Subcutaneous abdominal adipose tissue (tissue), 5 donors: ENCODE data around the gene BACE2.
"Not testable (repeated sequence)": the region's sequence is repeated elsewhere in the genome, so short reads cannot be mapped to it uniquely, and the experiment has no call there.

Experiments used
- H3K27ac ChIP-seq: one replicate; pipeline ENCODE4 v1.7.0; 2013; ENCODE audit warnings: low read depth, mild to moderate bottlenecking, inconsistent platforms, low read length, moderate library complexity
- H3K27me3 ChIP-seq, 5 donors: one replicate each; pipeline ENCODE4 v1.7.0; 2013; ENCODE audit warnings: low read length in 5 of 5, inconsistent platforms in 1 of 5; ENCODE audit not compliant: control insufficient read depth in 5 of 5, insufficient read depth in 4 of 5
- H3K36me3 ChIP-seq, 5 donors: one replicate each; pipeline ENCODE4 v1.7.0; 2013; ENCODE audit warnings: low read length in 5 of 5; ENCODE audit not compliant: control insufficient read depth in 5 of 5, insufficient read depth in 5 of 5
- H3K4me1 ChIP-seq, 5 donors: one replicate each; pipeline ENCODE4 v1.7.0; 2013; ENCODE audit warnings: low read length in 5 of 5, mild to moderate bottlenecking in 3 of 5, moderate library complexity in 1 of 5; ENCODE audit not compliant: control insufficient read depth in 5 of 5, insufficient read depth in 5 of 5
- H3K4me3 ChIP-seq, 5 donors: one replicate each; pipeline ENCODE4 v1.7.0; 2013; ENCODE audit warnings: low read length in 5 of 5, low read depth in 1 of 5
- H3K9ac ChIP-seq, 5 donors: one replicate each; pipeline ENCODE4 v1.7.0; 2013; ENCODE audit warnings: low read length in 5 of 5, mild to moderate bottlenecking in 4 of 5, moderate library complexity in 3 of 5
- H3K9me3 ChIP-seq, 5 donors: one replicate each; pipeline ENCODE4 v1.7.0; 2013; ENCODE audit warnings: low read length in 5 of 5; ENCODE audit not compliant: control insufficient read depth in 5 of 5
- donor health status: healthy.
- donor health status: healthy.
- donor health status: healthy.
- donor health status: healthy.
- donor health status: healthy.

BACE2 gene

DNA sequence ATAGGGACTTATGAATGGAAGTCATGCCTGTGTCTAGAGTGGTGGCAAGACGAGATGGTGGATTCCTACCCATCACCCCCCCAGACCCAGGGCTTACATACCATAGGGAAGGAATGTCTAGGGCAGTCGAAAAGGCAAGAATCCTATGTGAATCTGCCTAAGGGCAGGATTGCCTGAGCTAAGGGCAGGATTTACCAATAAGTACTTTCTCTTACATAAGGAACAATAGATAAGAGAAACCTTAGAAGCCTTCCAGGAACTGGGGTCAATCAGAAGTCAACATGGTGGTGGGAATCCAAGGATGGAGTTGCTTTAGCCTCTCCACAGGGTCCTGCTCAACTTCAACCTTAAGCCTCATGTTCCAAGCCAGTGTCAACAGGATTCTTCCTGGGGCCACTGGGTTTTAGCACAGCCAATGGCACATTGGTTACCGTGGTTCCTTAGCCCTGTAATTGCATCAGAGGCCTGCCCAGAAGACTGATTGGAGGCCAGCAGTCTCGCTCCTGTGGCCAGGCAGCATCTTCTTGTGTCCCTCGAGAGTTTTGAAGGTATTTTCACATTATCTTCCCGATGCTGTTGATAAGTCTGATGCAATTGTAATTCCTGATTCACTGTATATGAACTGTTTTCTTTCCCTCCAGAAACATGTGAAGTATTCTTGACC is 20.7 kb downstream of the BACE2 start:
- Histone ChIP-seq H3K9me3 (peaks cover 3 to 9% (median 7%) of the 10 kb centered on the region in 5 donors), H3K4me3 (peak overlapping the region in 1 of 5 donors; percentile 16), H3K27me3 (no peaks in the 10 kb centered on the region), H3K27ac (no peak overlapping the region), H3K4me1 (peaks cover 0 to under 1% (median 0%) of the 10 kb centered on the region in 5 donors), H3K9ac (no peak overlapping the region), H3K36me3 (no peaks in the 10 kb centered on the region)

DNA sequence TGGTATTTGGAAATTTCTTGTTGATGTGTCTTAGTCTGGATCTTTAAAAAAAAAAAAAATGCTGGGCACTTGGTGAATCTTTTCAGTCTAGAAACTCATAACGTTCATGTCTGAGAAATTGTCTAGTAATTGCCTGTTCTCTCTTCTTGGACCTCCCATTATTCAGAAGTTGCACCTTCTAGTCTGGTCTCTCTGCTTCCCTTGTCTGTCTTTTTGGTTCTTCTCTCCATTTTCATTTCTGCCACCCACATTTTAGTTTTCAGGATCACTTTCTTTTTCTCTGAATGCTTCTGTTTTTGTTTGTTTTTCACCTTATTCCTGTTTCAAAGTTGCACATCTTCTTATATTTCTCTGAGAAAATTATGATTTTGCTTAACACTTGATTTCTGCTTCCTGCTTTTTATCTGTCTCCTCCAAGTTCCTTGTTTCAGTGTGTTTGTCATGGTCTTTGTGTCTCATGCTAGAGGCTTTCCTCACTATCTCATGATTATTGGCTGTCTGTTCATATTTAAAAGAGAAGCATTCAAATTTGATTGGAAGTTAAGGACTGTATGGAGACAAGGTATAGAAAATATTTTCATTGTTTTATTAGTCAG is 21.3 kb downstream of the BACE2 start:
- Histone ChIP-seq H3K4me3 (no peak overlapping the region), H3K27ac (no peak overlapping the region), H3K9ac (no peak overlapping the region), H3K36me3 (no peaks in the 10 kb centered on the region), H3K9me3 (peaks cover 3 to 9% (median 7%) of the 10 kb centered on the region in 5 donors), H3K27me3 (no peaks in the 10 kb centered on the region), H3K4me1 (no peaks in the 10 kb centered on the region)

DNA sequence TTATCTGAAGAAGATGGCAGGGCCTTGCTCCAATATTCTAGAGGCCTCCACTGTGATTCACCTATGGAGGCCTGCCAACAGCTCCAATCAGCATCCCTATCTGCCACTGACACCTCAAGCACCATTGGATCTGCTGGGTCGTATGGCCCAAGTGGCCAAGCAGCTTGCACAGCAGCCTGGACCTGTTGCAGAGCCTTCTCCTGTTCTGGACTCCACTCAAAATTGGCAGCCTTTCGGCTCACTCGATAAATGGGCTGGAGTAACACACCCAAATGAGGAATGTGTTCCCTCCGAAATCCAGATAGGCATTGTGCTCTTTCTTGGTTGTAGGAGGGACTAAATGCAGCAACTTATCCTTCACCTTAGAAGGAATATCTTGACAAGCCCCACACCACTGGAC is 24.6 kb downstream of the BACE2 start:
- not testable (repeated sequence) for H3K9ac ChIP-seq, H3K27ac ChIP-seq, H3K9me3 ChIP-seq, H3K27me3 ChIP-seq, H3K36me3 ChIP-seq, H3K4me3 ChIP-seq, H3K4me1 ChIP-seq

- Histone ChIP-seq H3K4me1 (no peaks in the 10 kb centered on the region), H3K27me3 (no peaks in the 10 kb centered on the region), H3K9ac (no peak overlapping the region), H3K27ac (no peak overlapping the region), H3K4me3 (no peak overlapping the region), H3K9me3 (no peaks in the 10 kb centered on the region), H3K36me3 (no peaks in the 10 kb centered on the region)
Observed at GRCh38 chr21:41195311-41195710, 27.4 kb downstream of the BACE2 start.

DNA sequence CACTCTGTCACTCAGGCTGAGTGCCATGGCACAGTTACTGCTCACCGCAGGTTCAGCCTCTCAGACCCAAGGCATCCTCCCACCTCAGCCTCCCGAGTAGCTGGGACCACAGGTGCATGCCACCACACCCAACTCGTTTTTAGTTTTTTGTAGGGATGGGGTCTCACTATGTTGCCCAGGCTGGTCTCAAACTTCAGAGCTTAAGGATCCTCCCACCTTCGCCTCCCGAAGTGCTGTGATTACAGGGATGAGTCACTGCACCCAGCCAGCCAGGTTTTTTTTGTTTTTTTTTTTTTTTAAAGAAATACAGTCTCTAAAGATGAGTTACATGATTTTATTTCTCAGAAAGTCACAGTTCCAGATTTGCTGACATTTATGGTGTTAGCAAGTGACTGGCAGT is 29.0 kb downstream of the BACE2 start:
- no peaks in the 10 kb centered on the region for H3K9me3 ChIP-seq
- no peak overlapping the region for H3K27ac ChIP-seq
- H3K27me3 ChIP-seq, result no peaks in the 10 kb centered on the region
- peaks cover 0 to 5% (median 0%) of the 10 kb centered on the region in 5 donors for H3K36me3 ChIP-seq
- no peaks in the 10 kb centered on the region for H3K4me1 ChIP-seq
- no peak overlapping the region for H3K4me3 ChIP-seq
- no peak overlapping the region for H3K9ac ChIP-seq

- no peaks in the 10 kb centered on the region for H3K4me1 ChIP-seq
- H3K4me3 ChIP-seq, result no peak overlapping the region
- H3K36me3 ChIP-seq, result peaks cover 0 to 5% (median 0%) of the 10 kb centered on the region in 5 donors
- H3K9me3 ChIP-seq, result no peaks in the 10 kb centered on the region
- no peaks in the 10 kb centered on the region for H3K27me3 ChIP-seq
- H3K27ac ChIP-seq, result no peak overlapping the region
- no peak overlapping the region for H3K9ac ChIP-seq
Observed at GRCh38 chr21:41197582-41197981, 29.6 kb downstream of the BACE2 start.

GRCh38 chr21:41198647-41199046 is 30.7 kb downstream of the BACE2 start:
- H3K36me3 ChIP-seq, H3K4me1 ChIP-seq, H3K9me3 ChIP-seq, H3K9ac ChIP-seq, H3K27me3 ChIP-seq, H3K4me3 ChIP-seq, H3K27ac ChIP-seq: not testable (repeated sequence)

DNA sequence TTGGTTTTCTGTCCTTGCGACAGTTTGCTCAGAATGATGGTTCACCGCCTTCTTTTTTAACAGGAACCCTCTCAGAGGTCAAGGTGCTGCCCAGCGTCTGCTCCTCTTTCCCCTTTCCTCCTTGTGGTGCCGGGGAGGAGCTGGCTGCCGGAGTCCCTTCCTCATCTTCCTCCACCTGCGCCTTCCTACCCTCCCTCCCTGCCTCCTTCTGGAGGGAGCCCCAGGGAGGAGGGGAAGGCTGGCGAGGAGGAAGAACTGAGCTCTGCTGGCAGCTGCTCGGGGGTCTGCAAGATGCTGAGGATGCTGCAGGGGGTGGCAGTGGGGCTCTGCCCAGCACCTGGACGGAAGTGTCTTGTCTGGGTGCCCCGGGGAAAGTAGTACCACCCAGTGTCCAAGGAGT is 31.2 kb downstream of the BACE2 start:
- Histone ChIP-seq H3K27ac (no peak overlapping the region), H3K9me3 (no peaks in the 10 kb centered on the region), H3K4me1 (no peaks in the 10 kb centered on the region)

DNA sequence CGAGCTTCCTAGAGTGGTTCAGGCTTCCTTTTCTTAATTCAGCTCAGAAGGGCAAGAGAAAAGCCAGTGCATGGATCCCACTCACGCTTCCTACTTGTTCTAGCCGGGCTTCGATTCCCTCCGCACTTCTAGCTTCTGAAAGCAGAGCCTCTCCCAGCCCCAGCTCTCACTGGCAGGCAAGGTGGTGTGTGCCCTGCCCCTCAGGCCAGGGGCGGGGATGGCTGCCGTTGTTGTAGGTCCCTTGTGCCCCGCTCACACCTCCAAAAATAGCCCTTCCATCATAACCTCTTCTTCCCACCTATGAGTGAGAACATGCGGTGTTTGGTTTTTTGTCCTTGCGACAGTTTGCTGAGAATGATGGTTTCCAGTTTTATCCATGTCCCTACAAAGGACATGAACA is 31.6 kb downstream of the BACE2 start:
- Histone ChIP-seq H3K36me3 (peaks cover 0 to 5% (median 0%) of the 10 kb centered on the region in 5 donors), H3K4me1 (no peaks in the 10 kb centered on the region), H3K9ac (no peak overlapping the region), H3K9me3 (no peaks in the 10 kb centered on the region), H3K27ac (no peak overlapping the region), H3K27me3 (no peaks in the 10 kb centered on the region), H3K4me3 (no peak overlapping the region)

More for the DNA sequence above, 31.2 kb downstream of the BACE2 start:
- Histone ChIP-seq H3K27me3 (no peaks in the 10 kb centered on the region), H3K36me3 (peaks cover 0 to 5% (median 0%) of the 10 kb centered on the region in 5 donors), H3K4me3 (no peak overlapping the region), H3K9ac (no peak overlapping the region)

GRCh38 chr21:41201385-41201784 is 33.4 kb downstream of the BACE2 start:
- no peak overlapping the region for H3K9ac ChIP-seq
- no peak overlapping the region for H3K27ac ChIP-seq
- no peaks in the 10 kb centered on the region for H3K9me3 ChIP-seq
- no peaks in the 10 kb centered on the region for H3K4me1 ChIP-seq
- H3K4me3 ChIP-seq, result no peak overlapping the region
- H3K36me3 ChIP-seq, result peaks cover 0 to 5% (median 0%) of the 10 kb centered on the region in 5 donors
- H3K27me3 ChIP-seq, result no peaks in the 10 kb centered on the region
